Fibroblast of pulmonary artery (primary cell): ENCODE results near the gene TMEM178A.
"Not testable (repeated sequence)": the region's sequence is repeated elsewhere in the genome, so short reads cannot be mapped to it uniquely, and the experiment has no call there.

Source experiments
- DNase-seq: peaks from one replicate; pipeline ENCODE4 v3.0.0-alpha.2; 2010; ENCODE audit warnings: low read depth
- H3K4me3 ChIP-seq: replicated peaks from 2 replicates; pipeline ENCODE4 v1.5.1; 2011; ENCODE audit warnings: low read depth, mild to moderate bottlenecking, control low read depth, low read length, moderate library complexity
- TF ChIP-seq, protein P1 (sequence below): IDR thresholded peaks from 2 replicates; pipeline ENCODE4 v1.5.1; 2011; ENCODE audit warnings: mild to moderate bottlenecking, control low read depth, low read length, inconsistent platforms; ENCODE audit errors: missing control alignments

The TMEM178A gene

DNA sequence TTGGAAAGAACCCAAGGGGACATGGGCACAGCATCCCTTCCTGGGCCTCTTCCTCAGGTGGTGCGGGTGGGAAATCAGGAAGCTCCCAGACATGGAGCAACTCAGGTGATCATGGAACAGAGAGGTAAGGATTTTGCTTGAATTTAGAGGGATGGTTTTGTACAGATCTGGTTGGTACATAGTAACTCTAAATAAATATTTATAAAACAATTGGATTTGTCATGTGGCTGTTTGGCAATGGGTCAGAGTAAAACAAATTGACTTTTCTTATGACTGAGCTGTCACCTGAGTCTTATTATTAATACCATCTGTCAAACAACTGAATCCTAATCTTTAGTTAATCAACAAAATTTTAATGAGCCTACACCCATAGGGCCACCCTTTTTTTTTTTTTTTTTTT is 19.4 kb upstream of the TMEM178A start:
- H3K4me3 ChIP-seq, result no peak overlapping the region
- TF ChIP-seq, protein P1, sequence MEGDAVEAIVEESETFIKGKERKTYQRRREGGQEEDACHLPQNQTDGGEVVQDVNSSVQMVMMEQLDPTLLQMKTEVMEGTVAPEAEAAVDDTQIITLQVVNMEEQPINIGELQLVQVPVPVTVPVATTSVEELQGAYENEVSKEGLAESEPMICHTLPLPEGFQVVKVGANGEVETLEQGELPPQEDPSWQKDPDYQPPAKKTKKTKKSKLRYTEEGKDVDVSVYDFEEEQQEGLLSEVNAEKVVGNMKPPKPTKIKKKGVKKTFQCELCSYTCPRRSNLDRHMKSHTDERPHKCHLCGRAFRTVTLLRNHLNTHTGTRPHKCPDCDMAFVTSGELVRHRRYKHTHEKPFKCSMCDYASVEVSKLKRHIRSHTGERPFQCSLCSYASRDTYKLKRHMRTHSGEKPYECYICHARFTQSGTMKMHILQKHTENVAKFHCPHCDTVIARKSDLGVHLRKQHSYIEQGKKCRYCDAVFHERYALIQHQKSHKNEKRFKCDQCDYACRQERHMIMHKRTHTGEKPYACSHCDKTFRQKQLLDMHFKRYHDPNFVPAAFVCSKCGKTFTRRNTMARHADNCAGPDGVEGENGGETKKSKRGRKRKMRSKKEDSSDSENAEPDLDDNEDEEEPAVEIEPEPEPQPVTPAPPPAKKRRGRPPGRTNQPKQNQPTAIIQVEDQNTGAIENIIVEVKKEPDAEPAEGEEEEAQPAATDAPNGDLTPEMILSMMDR, result no peak
- no peak for DNase-seq

DNA sequence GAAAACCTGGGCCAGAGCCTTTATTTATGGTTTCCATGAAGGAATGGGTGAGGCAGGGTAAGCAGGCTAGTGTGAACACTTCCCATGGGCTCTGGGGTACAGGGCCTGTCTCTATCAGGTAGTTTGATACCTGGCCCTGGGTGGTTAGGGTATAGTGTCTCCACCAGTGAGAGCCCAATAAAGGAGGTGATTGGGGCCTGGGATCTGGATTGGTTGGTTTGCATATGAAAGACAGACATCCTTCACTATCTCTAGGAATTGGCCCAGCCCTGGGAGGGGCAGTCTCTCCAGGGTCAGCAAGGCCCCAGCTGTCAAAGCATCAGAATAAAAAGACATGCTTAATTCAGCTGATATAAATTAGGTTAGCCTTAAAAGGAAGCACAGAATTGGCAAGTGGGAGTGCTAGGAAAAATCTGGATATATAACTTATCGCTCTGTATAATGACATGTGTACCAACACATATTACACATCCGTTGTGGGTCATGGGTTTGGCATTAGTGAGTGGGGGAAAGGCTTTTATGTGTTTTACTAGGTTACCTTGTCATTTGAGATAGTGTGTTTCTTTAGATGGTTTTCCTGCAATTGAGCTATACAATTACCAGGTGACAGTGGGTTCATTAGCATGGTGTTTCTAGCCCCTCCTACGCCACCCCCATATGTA is 18.5 kb upstream of the TMEM178A start:
- TF ChIP-seq, protein P1, result no peak
- DNase-seq, result no peak
- no peak overlapping the region for H3K4me3 ChIP-seq

DNA sequence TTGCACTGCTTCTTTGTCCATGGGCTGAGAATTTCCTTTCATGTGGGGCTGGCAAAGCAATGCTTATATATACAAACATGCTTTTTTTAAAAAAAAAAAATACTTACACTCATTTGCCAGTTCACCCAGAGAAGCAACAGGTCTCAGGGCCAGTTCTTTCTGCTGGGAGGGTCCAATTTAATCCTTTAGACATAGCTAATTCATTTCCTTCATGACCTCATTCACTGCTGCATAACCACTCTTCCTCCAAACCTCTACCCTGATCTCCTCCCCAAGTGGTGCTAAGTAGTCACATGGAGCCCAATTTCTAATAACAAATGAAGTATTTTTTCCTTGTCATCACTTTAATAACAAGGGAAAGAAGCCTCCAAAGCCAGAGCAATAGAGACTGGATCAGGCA is 17.1 kb upstream of the TMEM178A start:
- DNase-seq, result no peak
- no peak overlapping the region for H3K4me3 ChIP-seq
- TF ChIP-seq, protein P1, result no peak

DNA sequence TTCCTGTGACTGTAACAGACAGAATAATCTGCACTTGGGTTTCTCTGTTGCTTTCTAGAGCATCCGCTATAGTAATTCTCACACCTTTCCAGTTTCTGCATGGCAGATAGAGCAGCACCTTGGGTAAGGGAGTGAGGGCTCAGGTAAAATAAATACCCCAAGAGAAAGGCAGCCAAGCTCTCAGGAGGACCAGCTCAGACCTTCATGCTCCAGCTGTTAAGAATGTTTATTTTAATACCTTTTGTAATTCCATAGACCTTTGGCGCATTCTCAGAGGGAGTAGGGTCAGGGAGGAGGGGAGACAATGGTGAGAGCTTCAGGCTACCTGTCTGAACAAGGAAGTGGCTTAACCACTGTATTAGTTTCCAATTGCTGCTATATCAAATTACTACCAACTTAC is 16.2 kb upstream of the TMEM178A start:
- no peak for DNase-seq
- no peak overlapping the region for H3K4me3 ChIP-seq
- TF ChIP-seq, protein P1, result no peak

DNA sequence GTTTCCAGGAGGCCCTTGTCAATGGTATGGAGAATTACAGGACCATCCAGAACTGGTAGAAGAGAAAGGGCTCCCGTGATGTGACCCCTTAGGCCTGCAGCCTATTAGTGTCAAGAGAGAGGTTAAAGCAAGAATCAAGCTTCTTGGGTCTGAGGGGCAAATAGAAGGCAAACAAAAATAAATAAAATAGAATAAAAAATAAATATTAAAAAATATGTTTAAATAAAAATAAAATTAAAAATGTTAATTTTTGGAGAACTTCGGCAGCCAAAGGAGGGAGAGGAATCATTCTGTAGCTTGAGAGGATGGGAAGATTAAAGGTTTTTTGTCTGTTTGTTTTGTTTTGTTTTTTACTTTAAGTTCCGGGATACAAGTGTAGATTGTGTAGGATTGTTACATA is 15.2 kb upstream of the TMEM178A start:
- TF ChIP-seq, protein P1, result no peak
- DNase-seq, result no peak
- no peak overlapping the region for H3K4me3 ChIP-seq

DNA sequence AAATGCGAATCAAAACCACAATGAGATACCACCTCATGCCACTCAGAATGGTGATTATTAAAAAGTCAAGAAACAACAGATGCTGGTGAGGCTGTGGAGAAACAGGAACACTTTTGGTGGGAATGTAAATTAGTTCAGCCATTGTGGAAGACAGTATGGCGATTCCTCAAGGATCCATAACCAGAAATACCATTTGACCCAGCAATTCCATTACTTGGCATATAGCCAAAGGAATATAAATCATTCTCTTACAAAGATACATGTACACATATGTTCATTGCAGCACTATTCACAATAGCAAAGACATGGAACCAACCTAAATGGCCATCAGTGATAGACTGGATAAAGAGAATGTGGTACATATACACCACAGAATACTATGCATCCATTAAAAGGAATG is 9.5 kb upstream of the TMEM178A start:
- H3K4me3 ChIP-seq, DNase-seq: not testable (repeated sequence)

DNA sequence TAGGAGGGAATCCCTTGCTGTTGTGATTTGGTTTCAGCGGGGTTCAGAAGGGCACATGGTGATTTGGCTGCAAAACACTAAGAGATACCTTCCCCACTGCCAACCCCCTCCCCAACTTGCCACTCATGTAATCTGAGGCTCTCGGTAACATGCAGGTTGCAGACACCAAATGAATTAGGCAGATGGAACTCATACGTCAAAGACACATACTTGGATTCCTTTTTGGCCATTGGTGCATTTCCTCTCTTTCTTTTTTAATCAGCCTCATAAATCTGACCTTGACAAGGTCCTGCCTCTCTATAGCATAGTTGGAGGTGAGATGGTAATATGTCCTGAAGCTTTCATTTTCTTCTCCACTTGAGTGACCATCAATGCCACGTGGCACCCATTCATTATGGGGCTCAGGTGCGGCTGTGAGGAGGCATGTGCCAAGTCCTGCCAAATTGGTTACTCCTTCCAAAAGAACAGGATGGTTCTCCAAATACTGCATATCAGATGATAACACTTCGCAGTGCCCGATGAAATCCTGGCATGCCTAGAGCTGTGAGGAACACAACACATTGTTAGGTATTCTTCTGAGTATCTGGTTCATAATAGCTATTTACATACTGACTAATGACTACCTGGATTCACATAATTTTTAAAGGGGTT is 8.3 kb upstream of the TMEM178A start:
- TF ChIP-seq, protein P1, result no peak
- no peak overlapping the region for H3K4me3 ChIP-seq
- no peak for DNase-seq
